GM19395 (cell line): ENCODE results near the gene CDV3.
"Not testable (repeated sequence)": the region's sequence is repeated elsewhere in the genome, so short reads cannot be mapped to it uniquely, and the experiment has no call there.

ENCODE experiments used
- ATAC-seq: cut with Tn5 transposase; IDR thresholded peaks from one replicate; pipeline ENCODE4 v1.9.1; 2021; ENCODE audit warnings: mild to moderate bottlenecking, moderate library complexity; ENCODE audit not compliant: unreplicated experiment

The CDV3 gene, protein sequence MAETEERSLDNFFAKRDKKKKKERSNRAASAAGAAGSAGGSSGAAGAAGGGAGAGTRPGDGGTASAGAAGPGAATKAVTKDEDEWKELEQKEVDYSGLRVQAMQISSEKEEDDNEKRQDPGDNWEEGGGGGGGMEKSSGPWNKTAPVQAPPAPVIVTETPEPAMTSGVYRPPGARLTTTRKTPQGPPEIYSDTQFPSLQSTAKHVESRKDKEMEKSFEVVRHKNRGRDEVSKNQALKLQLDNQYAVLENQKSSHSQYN

DNA sequence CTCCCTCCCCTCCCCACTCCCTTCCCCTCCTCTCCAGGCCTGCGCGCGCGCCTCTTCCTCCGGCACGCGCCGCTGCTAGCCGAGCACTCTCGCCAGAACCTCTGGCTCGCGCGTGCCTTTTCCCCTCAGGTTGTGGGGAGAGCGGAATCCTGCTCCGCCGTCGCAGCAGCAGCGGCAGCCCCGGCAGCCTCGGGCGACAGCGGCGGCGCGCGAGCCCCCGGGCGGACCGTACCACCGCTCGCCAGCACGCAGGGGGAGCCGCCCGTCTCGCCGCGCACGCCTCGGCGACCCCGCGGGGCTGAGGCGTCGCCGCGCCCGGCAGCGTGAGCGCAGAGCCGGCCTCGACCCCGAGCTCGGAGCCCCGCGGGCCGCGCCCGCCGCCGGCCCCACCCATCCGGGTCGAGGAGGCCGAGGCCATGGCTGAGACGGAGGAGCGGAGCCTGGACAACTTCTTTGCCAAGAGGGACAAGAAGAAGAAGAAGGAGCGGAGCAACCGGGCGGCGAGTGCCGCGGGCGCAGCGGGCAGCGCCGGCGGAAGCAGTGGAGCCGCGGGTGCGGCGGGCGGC, at the start of gene CDV3:
Gene CDV3, plus strand, starts transcription at position 58 of the 566 bp plus-strand sequence. Its CDS starts 359 bp downstream, at position 417.
- ATAC-seq, result peak; percentile 25

DNA sequence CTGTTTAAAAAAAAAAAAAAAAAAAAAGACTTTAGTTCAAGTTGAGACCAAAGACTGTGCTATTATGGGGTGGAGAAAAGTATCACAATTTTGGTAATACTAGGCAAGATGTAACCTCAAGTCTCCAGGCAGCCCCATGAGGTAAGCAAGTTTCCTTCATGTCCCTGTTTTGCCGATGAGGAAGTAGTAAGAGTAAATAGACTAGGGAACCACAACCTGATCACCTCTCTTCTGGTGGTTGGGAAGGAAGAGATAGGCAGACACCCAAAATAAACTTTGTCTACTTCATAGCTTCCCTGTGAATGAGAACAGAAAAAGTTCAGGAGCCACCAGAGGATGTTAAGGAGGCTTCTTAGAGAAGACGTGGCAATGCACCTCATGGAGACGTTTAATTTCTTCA, 49.7 kb upstream of the CDV3 start:
- ATAC-seq, result not testable (repeated sequence)

GRCh38 chr3:133525435-133525834, 48.1 kb upstream of the CDV3 start:
- ATAC-seq, result peak; percentile 52

- no peak for ATAC-seq
Observed at GRCh38 chr3:133527081-133527715, 46.3 kb upstream of the CDV3 start.

DNA sequence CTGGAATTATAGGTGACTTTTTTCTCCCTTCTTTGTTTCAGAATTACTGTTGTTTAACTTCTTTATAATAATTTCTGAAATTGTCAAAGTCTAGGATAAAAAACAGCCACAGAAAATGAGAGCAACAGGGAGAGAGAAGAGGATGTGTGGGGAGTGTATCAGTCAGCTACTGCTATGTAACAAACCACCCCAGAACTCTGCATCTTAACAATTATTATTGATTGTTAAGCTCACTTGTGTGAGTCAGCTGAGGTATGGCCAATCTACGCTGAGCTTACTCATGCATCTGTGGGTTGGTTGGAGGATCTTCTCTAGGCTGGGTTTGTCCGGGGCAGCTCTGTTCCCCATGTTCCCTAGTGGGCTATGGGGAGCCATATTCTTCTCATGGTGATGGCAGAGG, 43.7 kb upstream of the CDV3 start:
- no peak for ATAC-seq

DNA sequence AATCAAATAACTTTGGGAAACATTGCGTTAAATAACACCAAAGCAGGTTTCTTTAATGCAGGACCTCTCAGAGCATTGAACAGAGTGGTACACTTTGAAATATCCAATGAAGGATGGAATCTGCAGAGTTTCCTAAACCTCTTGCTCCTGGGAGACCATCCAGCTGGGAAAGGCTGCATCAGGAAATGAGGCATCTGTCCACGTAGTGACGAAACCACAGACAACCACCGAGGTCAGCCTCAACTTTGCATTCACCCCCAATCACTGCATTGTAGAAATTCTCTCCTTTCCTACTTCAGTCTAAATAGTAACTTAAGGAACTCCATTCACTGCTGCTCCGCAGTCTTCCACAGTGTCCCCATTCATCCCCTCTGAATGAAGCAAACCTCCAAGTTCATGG, 41.5 kb upstream of the CDV3 start:
- no peak for ATAC-seq

DNA sequence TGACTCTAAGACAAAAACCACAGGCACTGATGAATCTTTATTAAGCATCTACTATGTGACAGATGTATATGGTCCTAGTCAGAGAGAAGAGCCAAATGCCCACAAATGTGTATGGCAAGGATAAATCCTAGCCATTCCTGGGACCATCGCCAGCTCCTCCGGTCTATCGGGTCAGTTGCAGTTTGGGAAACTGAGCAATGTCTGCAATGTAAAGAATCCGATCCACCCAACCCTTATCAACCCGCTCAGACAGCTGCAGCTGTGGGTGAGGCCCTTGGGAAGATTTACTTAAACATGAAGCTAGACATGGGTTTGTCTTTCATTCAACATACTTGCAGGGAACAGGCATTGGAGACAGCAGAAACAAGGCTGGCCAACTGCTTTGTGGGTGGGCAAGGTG, 40.5 kb upstream of the CDV3 start:
- no peak for ATAC-seq

- ATAC-seq, result no peak
Observed at GRCh38 chr3:133535971-133536881, 37.3 kb upstream of the CDV3 start.

DNA sequence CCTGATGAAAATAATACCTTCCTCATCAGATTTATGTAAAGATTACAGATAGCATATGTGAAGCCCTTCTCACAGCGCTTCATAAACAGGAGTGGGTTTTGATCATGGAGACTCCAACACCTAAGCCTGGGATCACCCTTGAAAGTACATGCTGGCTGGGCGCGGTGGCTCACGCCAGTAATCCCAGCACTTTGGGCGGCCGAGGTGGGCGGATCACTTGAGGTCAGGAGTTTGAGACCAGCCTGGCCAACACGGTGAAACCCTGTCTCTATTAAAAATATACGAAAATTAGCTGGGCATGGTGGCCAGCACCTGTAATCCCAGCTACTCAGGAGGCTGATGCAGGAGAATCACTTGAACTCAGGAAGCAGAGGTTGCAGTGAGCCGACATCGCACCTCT, 36.4 kb upstream of the CDV3 start:
- not testable (repeated sequence) for ATAC-seq

- ATAC-seq, result no peak
Observed at GRCh38 chr3:133538154-133538553, 35.3 kb upstream of the CDV3 start.

DNA sequence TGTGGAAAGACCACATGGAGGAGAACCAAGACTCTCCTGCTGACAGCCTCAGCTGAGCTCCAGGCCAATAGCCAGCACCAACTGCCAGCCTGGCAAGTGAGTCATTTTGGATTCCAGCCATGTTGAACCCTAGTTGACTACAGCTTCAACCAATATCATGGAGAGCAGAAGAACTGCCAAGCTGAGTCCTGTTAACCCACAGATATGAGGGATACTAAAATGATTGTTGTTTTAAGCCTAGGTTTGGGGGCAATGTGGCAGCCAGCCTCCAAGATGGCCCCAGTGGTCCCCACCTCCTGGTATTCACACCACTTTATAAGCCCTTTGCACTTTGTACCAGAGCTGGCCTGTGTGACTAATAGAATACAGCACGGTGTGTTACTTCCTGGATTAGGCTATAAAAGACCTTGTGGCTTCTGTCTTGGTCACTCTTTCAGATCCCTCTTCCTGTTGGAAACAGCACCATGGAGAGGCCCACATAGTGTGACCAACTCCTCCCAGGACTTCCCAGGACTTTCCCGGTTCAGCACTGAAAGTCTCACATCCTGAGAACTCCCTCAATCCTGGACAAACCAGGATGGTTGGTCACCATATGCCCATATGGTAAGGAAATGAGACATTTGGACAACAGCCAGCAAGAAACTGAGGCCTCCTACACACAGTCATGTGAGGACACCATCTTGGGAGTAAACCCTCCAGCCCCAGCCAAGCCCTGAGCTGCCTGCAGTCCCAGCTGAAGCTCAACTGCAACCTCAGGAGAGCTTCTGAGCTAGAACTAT, 32.4 kb upstream of the CDV3 start:
- no peak for ATAC-seq

- ATAC-seq, result no peak
Observed at GRCh38 chr3:133542871-133543270, 30.6 kb upstream of the CDV3 start.

- ATAC-seq, result not testable (repeated sequence)
Observed at GRCh38 chr3:133544983-133545382, 28.5 kb upstream of the CDV3 start.

DNA sequence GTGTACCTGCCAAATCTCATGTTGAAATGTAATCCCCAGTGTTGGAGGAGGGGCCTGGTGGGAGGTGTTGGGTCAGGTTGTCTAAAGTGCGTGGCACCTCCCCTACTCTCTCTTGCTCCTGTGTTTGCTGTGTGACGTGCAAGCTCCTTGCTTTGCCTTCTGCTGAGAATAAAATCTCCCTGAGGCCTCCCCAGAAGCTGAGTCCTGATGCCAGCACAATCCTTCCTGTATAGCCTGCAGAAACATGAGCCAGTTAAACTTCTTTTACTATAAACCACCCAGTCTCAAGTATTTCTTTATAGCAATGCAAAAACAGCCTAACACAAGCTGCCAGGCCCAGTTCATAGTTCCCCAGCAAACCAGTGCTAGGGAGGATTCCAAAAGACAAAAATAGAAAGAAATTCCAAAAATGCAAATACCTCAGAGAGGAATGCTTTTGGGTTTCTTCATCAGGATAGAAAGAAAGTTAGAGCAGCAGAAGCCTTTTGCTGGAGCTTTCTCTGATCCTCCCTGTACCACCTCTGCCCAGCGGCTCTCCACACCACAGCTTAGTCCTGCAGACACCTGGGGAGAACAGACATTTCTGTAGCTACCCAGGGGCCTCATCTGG, 25.9 kb upstream of the CDV3 start:
- no peak for ATAC-seq

- no peak for ATAC-seq
Observed at GRCh38 chr3:133548090-133548489, 25.4 kb upstream of the CDV3 start.

- ATAC-seq, result no peak
Observed at GRCh38 chr3:133549565-133549964, 23.9 kb upstream of the CDV3 start.

- ATAC-seq, result not testable (repeated sequence)
Observed at GRCh38 chr3:133551589-133551988, 21.9 kb upstream of the CDV3 start.

GRCh38 chr3:133561679-133562078, 11.8 kb upstream of the CDV3 start:
- ATAC-seq, result no peak

GRCh38 chr3:133562376-133562775, 11.1 kb upstream of the CDV3 start:
- no peak for ATAC-seq

- ATAC-seq, result no peak
Observed at GRCh38 chr3:133563186-133563591, 10.3 kb upstream of the CDV3 start.
